Thymus (tissue), 11 donors: ENCODE results near the gene DCAF10. TPM values are rescaled to one million over a fixed set of nuclear protein-coding genes. Genes with fewer than 3 reads are reported as not detected.

Experiments
- DNase-seq, 9 donors: peaks; one replicate each; pipeline ENCODE4 v3.0.0-alpha.2; 2013; ENCODE audit warnings: low spot score in 9 of 9, low read depth in 6 of 9, missing footprints in 1 of 9
- H3K27ac ChIP-seq, 2 donors: one replicate each; pipeline ENCODE4 v1.5.1; 2013; ENCODE audit warnings: control low read depth in 1 of 2, low read depth in 1 of 2, low read length in 1 of 2, mild to moderate bottlenecking in 1 of 2, moderate library complexity in 1 of 2
- H3K27me3 ChIP-seq, 2 donors: one replicate each; pipeline ENCODE4 v1.5.1; 2013; ENCODE audit warnings: low read length in 1 of 2; ENCODE audit not compliant: control insufficient read depth in 2 of 2, insufficient read depth in 1 of 2
- H3K36me3 ChIP-seq, 2 donors: one replicate each; pipeline ENCODE4 v1.5.1; 2013; ENCODE audit warnings: low read length in 1 of 2, mild to moderate bottlenecking in 1 of 2, moderate library complexity in 1 of 2; ENCODE audit not compliant: control insufficient read depth in 2 of 2, insufficient read depth in 2 of 2
- H3K4me1 ChIP-seq, 2 donors: one replicate each; pipeline ENCODE4 v1.5.1; 2013; ENCODE audit warnings: low read length in 2 of 2; ENCODE audit not compliant: control insufficient read depth in 2 of 2, insufficient read depth in 2 of 2
- H3K4me3 ChIP-seq, 2 donors: one replicate each; pipeline ENCODE4 v1.5.1; 2013; ENCODE audit warnings: low read length in 2 of 2, control low read depth in 1 of 2, mild to moderate bottlenecking in 1 of 2
- H3K9me3 ChIP-seq, 2 donors: one replicate each; pipeline ENCODE4 v1.5.1; 2013; ENCODE audit warnings: low read length in 1 of 2, mild to moderate bottlenecking in 1 of 2; ENCODE audit not compliant: control insufficient read depth in 2 of 2, insufficient read depth in 1 of 2
- WGBS: extraction: QIAGEN DNeasy Blood & Tissue Kit; methylation state at CpG from one replicate; pipeline ENCODE4 v1.1.7; 2013; 5-methylcytosine and 5-hydroxymethylcytosine counted together
- polyA plus RNA-seq: library from polyadenylated mRNA; stranded (reverse); fragments of 200-250 nt; gene quantifications from one replicate; pipeline ENCODE4 v1.2.3, GENCODE V29; 2013
- total RNA-seq: library from RNA; stranded (reverse); fragments of 120-200 nt; gene quantifications from one replicate; pipeline ENCODE4 v1.2.4, GENCODE V29; 2013
- donor health status: healthy.

DCAF10 gene
- total and polyA plus RNA-seq, 2 donors: 7.6 to 7.7 TPM

DNA sequence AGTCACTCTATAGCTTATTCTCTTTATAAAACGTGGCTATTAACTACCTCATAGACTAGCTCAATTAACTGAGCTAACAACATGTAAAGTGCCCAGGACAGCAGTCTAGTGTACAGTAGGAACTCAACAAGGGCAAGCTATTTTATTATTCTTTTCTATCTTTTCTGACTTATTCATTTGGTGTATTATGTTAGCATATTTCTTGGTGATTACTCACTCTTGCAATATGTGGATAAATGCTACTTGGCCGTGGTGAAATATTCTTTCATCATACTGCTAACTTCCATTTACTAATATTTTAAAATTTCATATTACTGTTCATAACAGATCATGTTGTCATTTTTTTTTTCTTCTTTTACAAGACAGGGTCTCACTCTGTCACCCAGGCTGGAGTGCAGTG, 98.4 kb downstream of the DCAF10 start:
- Histone ChIP-seq H3K36me3 (peaks cover 16 to 39% of the 10 kb centered on the region in 2 donors), H3K4me1 (peaks cover 7 to 8% of the 10 kb centered on the region in 2 donors), H3K4me3 (no peak overlapping the region), H3K27ac (no peak overlapping the region), H3K9me3 (no peaks in the 10 kb centered on the region), H3K27me3 (no peaks in the 10 kb centered on the region)
- 98% methylated on average over 2 of the region's 2 CpGs for WGBS
- DNase-seq: no peak

DNA sequence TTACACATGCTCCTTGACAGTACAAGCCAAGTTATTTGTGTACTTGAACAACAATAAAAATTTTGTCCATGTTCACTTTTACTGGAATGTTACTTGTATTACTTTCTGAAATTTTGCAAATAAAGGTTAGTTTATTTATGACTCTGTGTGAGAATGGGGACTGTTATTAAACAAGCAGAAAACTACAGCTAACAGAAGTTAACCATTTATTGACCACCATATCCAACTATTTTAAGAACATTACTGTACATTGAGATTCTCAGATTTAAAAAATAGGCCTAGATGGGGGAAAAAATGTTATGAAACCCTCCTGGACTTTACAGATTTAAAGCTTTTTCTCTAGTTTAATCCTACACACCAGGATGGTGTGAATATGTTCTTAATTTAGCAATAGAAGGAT, 101.5 kb downstream of the DCAF10 start:
- peaks cover 7 to 17% of the 10 kb centered on the region in 2 donors for H3K36me3 ChIP-seq
- DNase-seq: no peak
- no peak overlapping the region for H3K4me3 ChIP-seq
- no peaks in the 10 kb centered on the region for H3K9me3 ChIP-seq
- H3K27me3 ChIP-seq: no peaks in the 10 kb centered on the region
- H3K4me1 ChIP-seq: peaks cover 8 to 20% of the 10 kb centered on the region in 2 donors
- H3K27ac ChIP-seq: no peak overlapping the region

DNA sequence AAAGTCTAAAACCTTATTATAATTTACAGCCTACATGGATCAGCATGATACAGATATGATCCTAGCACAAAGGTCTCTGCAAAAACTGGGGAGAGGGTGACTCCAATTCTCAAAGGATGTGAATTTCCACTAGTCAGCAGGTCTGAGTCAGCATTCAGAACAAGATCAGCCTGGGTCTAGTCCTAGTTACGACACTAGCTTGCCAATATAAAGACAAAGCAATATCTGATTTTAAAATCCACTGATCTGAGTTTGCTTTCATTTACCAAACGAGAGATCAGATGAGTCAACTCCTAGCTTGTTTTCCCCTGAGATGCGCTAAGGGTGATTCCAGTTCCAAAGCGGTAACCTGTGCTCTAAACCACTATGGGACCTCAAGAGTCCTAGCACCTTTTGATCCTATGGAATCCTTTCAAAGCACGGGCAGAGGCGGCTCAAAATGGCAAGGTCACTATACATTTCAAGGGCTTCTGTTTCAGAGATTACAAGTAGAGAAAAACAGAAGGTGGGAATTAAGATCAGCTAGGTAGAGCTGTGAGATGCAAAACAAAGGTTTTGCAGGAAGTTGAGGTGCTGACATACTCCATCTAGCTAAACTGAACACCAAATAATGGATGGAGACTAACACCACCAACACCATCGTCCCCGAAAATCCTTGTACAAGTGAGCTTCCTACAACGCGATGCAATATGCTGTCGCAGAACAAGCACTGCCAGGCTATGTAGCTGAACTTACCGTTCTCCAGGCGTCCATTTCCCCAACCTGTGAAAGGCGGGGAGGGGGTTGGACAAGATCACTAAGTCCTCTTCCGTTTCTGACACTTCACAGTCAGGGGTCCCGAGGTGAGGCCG, 102.4 kb downstream of the DCAF10 start:
- 21% methylated on average over 17 of the region's 17 CpGs for WGBS
- DNase-seq: peak in 5 of 9 donors; percentile 23 to 63 (median 46)

DNA sequence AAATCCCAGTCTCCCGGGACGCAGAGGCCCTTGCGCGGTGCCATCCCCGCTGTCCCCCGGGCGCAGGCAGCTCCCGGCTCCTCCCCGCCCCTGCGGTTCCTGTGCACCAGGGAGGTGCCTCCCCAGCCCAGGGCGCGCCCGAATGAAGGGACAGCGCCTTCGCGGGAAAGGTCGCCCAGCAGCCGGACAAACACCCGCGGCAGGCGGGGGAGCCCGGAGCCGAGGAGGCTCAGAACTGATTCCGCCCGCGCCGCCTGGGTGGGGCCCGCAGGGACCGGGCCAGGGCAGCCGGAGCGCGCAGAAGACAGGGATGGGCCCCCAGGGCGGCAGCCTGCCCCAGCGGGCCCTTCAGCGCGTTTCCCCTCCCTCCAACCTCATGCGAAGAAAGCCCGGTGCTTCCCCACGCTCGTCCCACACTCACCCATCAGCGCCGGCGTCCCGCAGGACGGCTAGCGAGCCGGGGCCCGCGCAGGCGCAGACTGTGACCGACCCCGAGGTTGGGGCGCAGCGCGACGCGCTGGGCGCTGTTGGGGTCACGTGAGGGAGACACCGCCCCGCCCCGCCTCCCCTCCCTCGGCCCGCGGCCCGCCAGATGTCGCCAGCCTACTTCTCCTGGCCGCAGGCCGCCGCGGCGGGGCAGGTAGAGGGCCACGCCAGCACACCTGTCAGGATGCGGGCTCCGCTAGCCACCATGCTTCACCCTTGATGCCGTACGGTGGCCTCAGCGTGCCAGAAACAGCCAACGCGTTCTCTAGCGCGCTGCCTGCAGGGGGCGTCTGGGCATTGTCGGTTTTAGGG, 103.2 kb downstream of the DCAF10 start, which contains the start of gene SLC25A51:
TSS of gene SLC25A51 (minus strand) at position 481 of the 798 bp plus-strand sequence. CDS start 15,577 bp downstream, outside the sequence.
- Histone ChIP-seq H3K9me3 (no peaks in the 10 kb centered on the region), H3K36me3 (peaks cover 7% of the 10 kb centered on the region in 2 donors), H3K27ac (peak within 1 kb of the TSS; percentile 70 to 93), H3K4me1 (peaks cover 8 to 20% of the 10 kb centered on the region in 2 donors), H3K4me3 (peak within 1 kb of the TSS; percentile 74 to 91), H3K27me3 (no peaks in the 10 kb centered on the region)
- WGBS: under 1% methylated on average over 84 of the region's 84 CpGs
- DNase-seq: peak; percentile 89 to 98 (median 93)

More for the DNA sequence above, 102.4 kb downstream of the DCAF10 start:
- peak overlapping the region; percentile 74 to 91 for H3K4me3 ChIP-seq
- H3K27ac ChIP-seq: peak overlapping the region; percentile 70 to 93
- peaks cover 8 to 20% of the 10 kb centered on the region in 2 donors for H3K4me1 ChIP-seq
- no peaks in the 10 kb centered on the region for H3K27me3 ChIP-seq
- no peaks in the 10 kb centered on the region for H3K9me3 ChIP-seq
- peaks cover 7 to 10% of the 10 kb centered on the region in 2 donors for H3K36me3 ChIP-seq

DNA sequence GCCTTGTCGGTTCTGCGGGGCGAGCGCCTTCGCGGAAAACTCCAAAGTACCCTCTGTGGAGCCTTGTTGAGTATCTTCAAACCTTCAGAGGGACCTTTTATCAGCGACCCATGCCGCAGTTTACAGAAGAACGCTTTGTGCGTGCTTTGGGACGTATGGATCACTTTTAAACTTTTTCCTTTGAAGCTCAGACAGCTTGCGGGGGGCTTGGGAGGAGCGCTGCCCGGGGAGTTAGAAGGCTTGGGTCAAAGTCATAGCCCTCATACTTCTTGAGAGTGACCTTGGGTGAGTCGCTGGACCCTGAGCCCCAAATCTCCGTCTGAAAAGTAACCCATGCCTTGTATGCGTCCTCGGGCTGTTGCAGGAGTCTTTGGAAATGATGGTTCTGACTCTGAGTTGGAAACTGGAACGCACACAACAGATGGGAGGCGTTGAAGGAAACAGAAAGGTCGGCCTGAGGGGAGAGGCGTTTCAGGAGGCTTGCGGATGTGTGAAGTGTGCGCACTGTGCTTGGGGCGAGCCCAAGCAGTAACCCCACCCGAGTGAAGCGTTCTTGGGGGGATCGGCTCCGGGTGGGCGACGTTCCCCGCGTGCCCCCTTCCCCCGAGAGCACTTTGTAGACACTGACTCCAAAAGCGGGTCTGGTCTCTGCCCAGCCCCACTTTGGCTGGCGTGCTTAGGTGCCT, 104.0 kb downstream of the DCAF10 start:
- Histone ChIP-seq H3K4me3 (peak overlapping the region; percentile 74 to 91), H3K36me3 (peaks cover 0 to 4% of the 10 kb centered on the region in 2 donors), H3K9me3 (no peaks in the 10 kb centered on the region), H3K4me1 (peaks cover 8 to 20% of the 10 kb centered on the region in 2 donors), H3K27me3 (no peaks in the 10 kb centered on the region), H3K27ac (peak overlapping the region; percentile 70 to 93)
- WGBS: 40% methylated on average over 36 of the region's 36 CpGs
- DNase-seq: peak in 1 of 9 donors; percentile 41

DNA sequence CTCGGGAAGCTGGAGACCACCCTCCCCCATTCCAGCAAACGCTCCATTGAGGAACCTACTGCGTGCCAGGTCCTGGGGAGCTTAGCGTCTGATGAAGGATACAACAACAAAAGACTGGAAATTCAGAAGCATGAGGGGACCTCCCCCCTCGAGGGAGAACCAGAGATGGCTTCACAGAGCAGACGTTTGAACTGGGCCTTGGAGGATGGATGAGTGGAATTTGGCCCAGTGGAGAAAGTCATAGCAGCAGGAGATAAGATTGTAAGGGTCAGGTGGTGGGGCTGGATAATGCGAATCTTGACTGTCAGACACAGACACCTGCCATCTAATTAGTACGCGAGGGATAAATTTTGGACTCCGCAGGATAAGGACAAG, 104.5 kb downstream of the DCAF10 start:
- peak overlapping the region in 1 of 2 donors; percentile 91 for H3K4me3 ChIP-seq
- no peaks in the 10 kb centered on the region for H3K9me3 ChIP-seq
- no peak overlapping the region for H3K27ac ChIP-seq
- H3K27me3 ChIP-seq: no peaks in the 10 kb centered on the region
- 92% methylated on average over 10 of the region's 10 CpGs for WGBS
- DNase-seq: no peak
- H3K4me1 ChIP-seq: peaks cover 8 to 20% of the 10 kb centered on the region in 2 donors
- peaks cover 0 to 4% of the 10 kb centered on the region in 2 donors for H3K36me3 ChIP-seq

DNA sequence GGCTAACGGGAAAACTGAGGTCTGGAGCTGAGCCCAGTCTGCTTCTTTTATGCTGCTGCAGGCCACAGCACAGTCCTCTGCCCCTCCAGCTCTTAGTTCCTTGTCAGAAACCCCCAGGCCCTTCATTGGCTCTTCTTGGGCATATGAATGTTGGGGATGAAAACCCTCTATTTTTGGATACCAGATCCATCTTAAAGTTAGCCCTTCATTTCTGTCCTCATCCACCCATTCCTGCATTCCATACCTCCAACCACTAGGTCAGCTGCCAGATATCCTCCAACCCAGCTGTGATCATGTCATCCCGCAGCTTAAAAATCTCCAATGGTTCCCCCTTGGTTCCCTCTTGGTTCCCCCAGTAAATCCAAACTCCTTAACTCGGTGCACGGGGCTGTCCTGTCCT, 105.2 kb downstream of the DCAF10 start:
- H3K36me3 ChIP-seq: peaks cover 0 to 3% of the 10 kb centered on the region in 2 donors

DNA sequence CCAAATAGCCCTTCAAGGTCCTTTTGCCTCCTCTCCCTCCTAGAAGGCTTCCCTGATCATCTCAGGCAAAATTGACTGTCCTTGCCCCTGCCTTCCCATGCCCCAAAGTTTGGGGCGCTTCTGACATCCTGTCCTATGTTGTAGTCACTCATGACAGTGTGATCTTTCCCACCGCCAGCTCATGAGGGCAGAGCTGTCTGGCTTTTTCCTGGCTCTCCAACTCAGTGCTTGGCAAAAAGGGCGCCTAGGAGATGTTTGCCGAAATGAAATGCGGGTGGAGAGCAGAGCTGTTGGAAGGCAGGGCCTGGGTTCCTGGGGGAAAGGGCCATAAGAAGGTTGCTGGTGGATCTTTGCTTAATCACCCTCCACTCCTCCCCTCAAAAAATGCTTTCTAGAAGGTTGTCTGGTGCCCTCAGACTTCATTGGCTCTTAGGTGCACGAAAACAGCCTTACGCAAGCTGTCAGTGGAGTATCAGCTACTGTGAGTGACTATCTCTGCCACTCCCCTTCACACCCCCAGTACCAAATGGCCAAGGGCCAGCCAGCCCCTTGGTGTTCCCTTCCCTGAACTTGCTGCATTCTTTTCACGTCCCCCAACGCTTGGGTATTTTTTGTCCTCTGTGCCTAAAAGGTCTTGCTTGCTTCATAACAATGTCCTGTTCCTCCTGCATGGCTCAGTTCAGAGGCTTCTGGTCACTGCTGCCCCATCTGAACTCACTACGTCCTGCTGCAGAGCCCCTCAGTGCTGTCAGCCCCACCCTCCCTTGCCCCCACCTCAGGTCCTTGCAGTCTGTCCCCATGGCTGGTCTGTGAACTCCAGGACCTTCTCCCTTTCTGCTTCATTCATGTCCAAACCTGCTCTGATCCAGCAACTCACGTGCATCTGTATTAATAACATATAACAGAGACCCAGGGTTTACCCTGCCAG, 106.0 kb downstream of the DCAF10 start:
- WGBS: 95% methylated on average over 11 of the region's 11 CpGs
- H3K36me3 ChIP-seq: no peaks in the 10 kb centered on the region
- no peaks in the 10 kb centered on the region for H3K9me3 ChIP-seq
- no peak for DNase-seq
- H3K4me1 ChIP-seq: peaks cover 8 to 20% of the 10 kb centered on the region in 2 donors
- no peaks in the 10 kb centered on the region for H3K27me3 ChIP-seq
- H3K27ac ChIP-seq: no peak overlapping the region
- H3K4me3 ChIP-seq: no peak overlapping the region

More for the DNA sequence above, 105.2 kb downstream of the DCAF10 start:
- Histone ChIP-seq H3K4me1 (peaks cover 8 to 20% of the 10 kb centered on the region in 2 donors), H3K4me3 (no peak overlapping the region), H3K27ac (no peak overlapping the region), H3K9me3 (no peaks in the 10 kb centered on the region), H3K27me3 (no peaks in the 10 kb centered on the region)
- 96% methylated on average over 4 of the region's 4 CpGs for WGBS
- no peak for DNase-seq
